D341Med (cell line): ENCODE results near the gene RPS29.
"Not testable (repeated sequence)": the region's sequence is repeated elsewhere in the genome, so short reads cannot be mapped to it uniquely, and the experiment has no call there.

Source experiments
- DNase-seq: peaks from one replicate; pipeline ENCODE4 v3.0.0; 2012; ENCODE audit warnings: low spot score

RPS29 gene

GRCh38 chr14:49598189-49598484, 12.0 kb upstream of the RPS29 start:
- DNase-seq = no peak

GRCh38 chr14:49594347-49595091, 8.3 kb upstream of the RPS29 start:
- no peak for DNase-seq

GRCh38 chr14:49593016-49593415, 6.8 kb upstream of the RPS29 start:
- no peak for DNase-seq

GRCh38 chr14:49589387-49589786, 3.2 kb upstream of the RPS29 start:
- DNase-seq = no peak

- DNase-seq = peak; percentile 43
Measured at GRCh38 chr14:49586673-49587460, 687 bp upstream of the RPS29 start.

GRCh38 chr14:49584981-49585640, 1.1 kb downstream of the RPS29 start:
- DNase-seq = not testable (repeated sequence)

- DNase-seq = no peak
Measured at GRCh38 chr14:49584058-49584457, 2.1 kb downstream of the RPS29 start.

GRCh38 chr14:49583629-49584028, 2.6 kb downstream of the RPS29 start:
- DNase-seq = no peak

GRCh38 chr14:49582113-49582977, 3.8 kb downstream of the RPS29 start:
- DNase-seq = no peak

GRCh38 chr14:49581209-49582112, 4.7 kb downstream of the RPS29 start:
- DNase-seq = no peak

- DNase-seq = no peak
Measured at GRCh38 chr14:49579841-49580240, 6.3 kb downstream of the RPS29 start.

- no peak for DNase-seq
Measured at GRCh38 chr14:49578141-49578540, 8.0 kb downstream of the RPS29 start.

- DNase-seq = no peak
Measured at GRCh38 chr14:49574038-49574437, 12.1 kb downstream of the RPS29 start.

GRCh38 chr14:49569281-49569680, 16.9 kb downstream of the RPS29 start:
- no peak for DNase-seq

GRCh38 chr14:49566714-49567113, 19.5 kb downstream of the RPS29 start:
- no peak for DNase-seq

- no peak for DNase-seq
Measured at GRCh38 chr14:49559979-49560768, 26.0 kb downstream of the RPS29 start.

GRCh38 chr14:49553892-49554291, 32.3 kb downstream of the RPS29 start:
- DNase-seq = no peak

GRCh38 chr14:49553106-49553505, 33.1 kb downstream of the RPS29 start:
- DNase-seq = no peak

GRCh38 chr14:49551569-49551968, 34.6 kb downstream of the RPS29 start:
- no peak for DNase-seq
